MM.1S (cell line): ENCODE results near the gene SKOR1.

Experiments
- EZH2 ChIP-seq: fragments of 300-600 bp; sonication (generic); optimal IDR thresholded peaks from 2 replicates; pipeline ENCODE3; 2017; ENCODE audit warnings: low read depth, mild to moderate bottlenecking, antibody characterized with exemption, low read length, mixed read lengths
- EZH2phosphoT487 ChIP-seq: fragments of 300-600 bp; sonication (generic); IDR thresholded peaks from 2 replicates; pipeline ENCODE4 v1.6.1; 2018; ENCODE audit warnings: antibody characterized with exemption, low read length
- TF ChIP-seq, protein P1 (sequence below): fragments of 300-600 bp; sonication (generic); IDR thresholded peaks from 2 replicates; pipeline ENCODE4 v1.5.1; 2016; ENCODE audit warnings: antibody characterized with exemption, low read length, mixed read lengths

DNA sequence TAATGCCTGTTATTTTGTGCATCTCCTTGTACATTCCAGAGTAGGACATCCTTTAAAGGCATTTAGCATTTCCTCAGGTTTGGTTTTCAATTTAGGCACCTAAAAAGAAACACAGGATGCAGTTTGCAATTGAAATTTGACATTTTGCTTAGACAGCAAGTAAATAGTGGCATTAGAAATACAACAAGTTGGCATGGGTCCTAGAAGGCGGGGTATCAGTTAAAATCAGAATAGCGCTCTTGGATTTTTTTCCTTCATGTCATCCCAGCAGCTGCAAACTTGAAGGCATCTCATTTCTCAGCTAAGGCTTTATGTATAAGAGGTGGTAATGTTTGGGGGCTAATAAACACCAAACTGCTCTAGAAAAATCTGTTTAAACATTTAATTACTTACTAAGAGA lies 47.5 kb upstream of the SKOR1 start:
- TF ChIP-seq, protein P1, sequence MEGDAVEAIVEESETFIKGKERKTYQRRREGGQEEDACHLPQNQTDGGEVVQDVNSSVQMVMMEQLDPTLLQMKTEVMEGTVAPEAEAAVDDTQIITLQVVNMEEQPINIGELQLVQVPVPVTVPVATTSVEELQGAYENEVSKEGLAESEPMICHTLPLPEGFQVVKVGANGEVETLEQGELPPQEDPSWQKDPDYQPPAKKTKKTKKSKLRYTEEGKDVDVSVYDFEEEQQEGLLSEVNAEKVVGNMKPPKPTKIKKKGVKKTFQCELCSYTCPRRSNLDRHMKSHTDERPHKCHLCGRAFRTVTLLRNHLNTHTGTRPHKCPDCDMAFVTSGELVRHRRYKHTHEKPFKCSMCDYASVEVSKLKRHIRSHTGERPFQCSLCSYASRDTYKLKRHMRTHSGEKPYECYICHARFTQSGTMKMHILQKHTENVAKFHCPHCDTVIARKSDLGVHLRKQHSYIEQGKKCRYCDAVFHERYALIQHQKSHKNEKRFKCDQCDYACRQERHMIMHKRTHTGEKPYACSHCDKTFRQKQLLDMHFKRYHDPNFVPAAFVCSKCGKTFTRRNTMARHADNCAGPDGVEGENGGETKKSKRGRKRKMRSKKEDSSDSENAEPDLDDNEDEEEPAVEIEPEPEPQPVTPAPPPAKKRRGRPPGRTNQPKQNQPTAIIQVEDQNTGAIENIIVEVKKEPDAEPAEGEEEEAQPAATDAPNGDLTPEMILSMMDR, result no peak
- TF ChIP-seq EZH2 (no peak), EZH2phosphoT487 (no peak)
